ENCODE measurements around the gene ZBTB24. TPM values are rescaled to one million over a fixed set of nuclear protein-coding genes. Genes with fewer than 3 reads are reported as not detected.

Gene ZBTB24
- total and polyA plus RNA-seq, 2 of the 13 experiments (the other 11 are each of a cell fraction or from before 2014, with no cell fraction given) = 1.5 to 6.2 TPM

GRCh38 chr6:109482905-109483734, at the start of gene ZBTB24 (continued):
- TF ChIP-seq ATF7-NPFF (CRISPR knock-in tag; IDR thresholded peaks at IDR 0.05; ENCODE audit: low read depth) (peak; percentile 62; the same call in 1 of the 2 replicates), HOXA9 (CRISPR knock-in tag; IDR thresholded peaks at IDR 0.05; ENCODE audit: borderline replicate concordance) (peak; percentile 43; the same call in 1 of the 2 replicates), MZF1 (CRISPR knock-in tag; IDR thresholded peaks at IDR 0.05; ENCODE audit: borderline replicate concordance) (no peak)

DNA sequence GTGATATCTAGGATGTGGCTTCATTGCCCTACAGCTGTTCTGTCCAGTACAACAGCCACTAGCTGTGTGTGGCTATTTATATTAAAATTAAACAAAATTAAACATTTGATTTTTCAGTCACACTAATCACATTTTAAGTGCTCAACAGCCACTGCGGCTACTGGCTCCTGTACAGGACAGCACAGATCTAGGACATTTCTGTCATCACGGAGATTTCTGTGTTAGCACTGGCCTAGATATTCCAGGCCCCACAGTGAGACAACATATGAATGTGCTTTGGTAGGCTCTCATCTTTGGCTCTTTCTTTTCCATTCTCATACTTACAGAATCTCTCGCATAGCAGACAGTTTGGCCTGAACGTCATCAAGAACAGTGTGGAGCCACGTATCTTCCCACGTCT, 48.4 kb upstream of the ZBTB24 start:
- no TSS peak for BruUV-seq (replicated peaks)
- intact Hi-C loops (cut with micrococcal nuclease; ENCODE audit: unreplicated experiment) (no loop called here), in situ Hi-C loops (cut with HindIII; ENCODE audit: extremely low pct_ligation_motif_present, low pct_unique_long_range_greater_than_20kb) (loop anchor here (25.0 kb wide), 1 partner anchor 856 kb away; no protein-coding TSS in a partner anchor)
- CTCF ChIA-PET (ENCODE audit: low intra/inter-chr PET ratio, low total read pairs) = no interaction called here
- Histone ChIP-seq H3K27ac (ENCODE audit: extremely low read length, insufficient read depth, low read length) (no peak overlapping the region), H3K9me3 (ENCODE audit: low read length) (no peaks in the 10 kb centered on the region), H4K20me1 (ENCODE audit: insufficient read depth, low read length) (no peaks in the 10 kb centered on the region; the same call in 1 of the 2 replicates), H3K9ac (ENCODE audit: insufficient read depth, low read depth, low read length) (no peak overlapping the region), H3K27me3 (ENCODE audit: control insufficient read depth in 1 of 2, insufficient read depth in 2 of 2, low read length in 2 of 2) (no peaks in the 10 kb centered on the region), H3K79me2 (ENCODE audit: insufficient read depth, low read length) (no peaks in the 10 kb centered on the region), H3K36me3 (replicated peaks in 1 of 2; ENCODE audit: control insufficient read depth in 1 of 2, insufficient read depth in 2 of 2, low read length in 2 of 2) (no peaks in the 10 kb centered on the region), H2AFZ (ENCODE audit: low read length) (no peak overlapping the region), H3K4me2 (ENCODE audit: low read depth, low read length) (no peak overlapping the region), H3K4me3 (replicated peaks in 1 of 3; ENCODE audit: insufficient read depth in 1 of 3, low read depth in 2 of 3, low read length in 3 of 3) (no peak overlapping the region), H3K4me1 (ENCODE audit: insufficient read depth, low read length) (no peaks in the 10 kb centered on the region)
- WGBS (ENCODE audit: low lambda C conversion rate) = 46% methylated on average over 6 of the region's 6 CpGs
- FAIRE-seq (no peak), ATAC-seq (no peak), DNase-seq (ENCODE audit: low spot score) (no peak)
- POLR2A ChIA-PET = no interaction called here
- TF ChIP-seq ZNF501 (CRISPR knock-in tag; IDR thresholded peaks at IDR 0.05) = no peak
- no peak for TF ChIP-seq ZNF253 (CRISPR knock-in tag; IDR thresholded peaks at IDR 0.05; ENCODE audit: borderline replicate concordance)
- TF ChIP-seq JUND (CRISPR knock-in tag; IDR thresholded peaks at IDR 0.05) = no peak
- TF ChIP-seq ZEB1 (IDR thresholded peaks at IDR 0.05; ENCODE audit: insufficient replicate concordance, low read depth) = no peak
- no peak for TF ChIP-seq SRSF1 (optimal IDR thresholded peaks at IDR 0.05; ENCODE audit: low read depth, low read length)
- TF ChIP-seq ZNF251 (CRISPR knock-in tag; IDR thresholded peaks at IDR 0.05) = no peak
- no peak for TF ChIP-seq ZNF580 (CRISPR knock-in tag; IDR thresholded peaks at IDR 0.05; ENCODE audit: borderline replicate concordance, low read depth)
- TF ChIP-seq ZNF547 (CRISPR knock-in tag; IDR thresholded peaks at IDR 0.05) = no peak
- TF ChIP-seq ZNF629 (CRISPR knock-in tag; conservative IDR thresholded peaks at IDR 0.05) = no peak
- TF ChIP-seq, protein P1, sequence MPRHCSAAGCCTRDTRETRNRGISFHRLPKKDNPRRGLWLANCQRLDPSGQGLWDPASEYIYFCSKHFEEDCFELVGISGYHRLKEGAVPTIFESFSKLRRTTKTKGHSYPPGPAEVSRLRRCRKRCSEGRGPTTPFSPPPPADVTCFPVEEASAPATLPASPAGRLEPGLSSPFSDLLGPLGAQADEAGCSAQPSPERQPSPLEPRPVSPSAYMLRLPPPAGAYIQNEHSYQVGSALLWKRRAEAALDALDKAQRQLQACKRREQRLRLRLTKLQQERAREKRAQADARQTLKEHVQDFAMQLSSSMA (CRISPR knock-in tag; IDR thresholded peaks at IDR 0.05) = no peak
- no peak for TF ChIP-seq ZFP36 (IDR thresholded peaks at IDR 0.05; ENCODE audit: borderline replicate concordance, low read depth, low read length, partially characterized antibody)
- TF ChIP-seq SSRP1 (CRISPR knock-in tag; IDR thresholded peaks at IDR 0.05) = no peak
- no peak for TF ChIP-seq GABPA (IDR thresholded peaks at IDR 0.05; ENCODE audit: low read depth, low read length)
- TF ChIP-seq GABPA (CRISPR knock-in tag; IDR thresholded peaks at IDR 0.05; ENCODE audit: low read depth) = no peak
- TF ChIP-seq, protein P2, sequence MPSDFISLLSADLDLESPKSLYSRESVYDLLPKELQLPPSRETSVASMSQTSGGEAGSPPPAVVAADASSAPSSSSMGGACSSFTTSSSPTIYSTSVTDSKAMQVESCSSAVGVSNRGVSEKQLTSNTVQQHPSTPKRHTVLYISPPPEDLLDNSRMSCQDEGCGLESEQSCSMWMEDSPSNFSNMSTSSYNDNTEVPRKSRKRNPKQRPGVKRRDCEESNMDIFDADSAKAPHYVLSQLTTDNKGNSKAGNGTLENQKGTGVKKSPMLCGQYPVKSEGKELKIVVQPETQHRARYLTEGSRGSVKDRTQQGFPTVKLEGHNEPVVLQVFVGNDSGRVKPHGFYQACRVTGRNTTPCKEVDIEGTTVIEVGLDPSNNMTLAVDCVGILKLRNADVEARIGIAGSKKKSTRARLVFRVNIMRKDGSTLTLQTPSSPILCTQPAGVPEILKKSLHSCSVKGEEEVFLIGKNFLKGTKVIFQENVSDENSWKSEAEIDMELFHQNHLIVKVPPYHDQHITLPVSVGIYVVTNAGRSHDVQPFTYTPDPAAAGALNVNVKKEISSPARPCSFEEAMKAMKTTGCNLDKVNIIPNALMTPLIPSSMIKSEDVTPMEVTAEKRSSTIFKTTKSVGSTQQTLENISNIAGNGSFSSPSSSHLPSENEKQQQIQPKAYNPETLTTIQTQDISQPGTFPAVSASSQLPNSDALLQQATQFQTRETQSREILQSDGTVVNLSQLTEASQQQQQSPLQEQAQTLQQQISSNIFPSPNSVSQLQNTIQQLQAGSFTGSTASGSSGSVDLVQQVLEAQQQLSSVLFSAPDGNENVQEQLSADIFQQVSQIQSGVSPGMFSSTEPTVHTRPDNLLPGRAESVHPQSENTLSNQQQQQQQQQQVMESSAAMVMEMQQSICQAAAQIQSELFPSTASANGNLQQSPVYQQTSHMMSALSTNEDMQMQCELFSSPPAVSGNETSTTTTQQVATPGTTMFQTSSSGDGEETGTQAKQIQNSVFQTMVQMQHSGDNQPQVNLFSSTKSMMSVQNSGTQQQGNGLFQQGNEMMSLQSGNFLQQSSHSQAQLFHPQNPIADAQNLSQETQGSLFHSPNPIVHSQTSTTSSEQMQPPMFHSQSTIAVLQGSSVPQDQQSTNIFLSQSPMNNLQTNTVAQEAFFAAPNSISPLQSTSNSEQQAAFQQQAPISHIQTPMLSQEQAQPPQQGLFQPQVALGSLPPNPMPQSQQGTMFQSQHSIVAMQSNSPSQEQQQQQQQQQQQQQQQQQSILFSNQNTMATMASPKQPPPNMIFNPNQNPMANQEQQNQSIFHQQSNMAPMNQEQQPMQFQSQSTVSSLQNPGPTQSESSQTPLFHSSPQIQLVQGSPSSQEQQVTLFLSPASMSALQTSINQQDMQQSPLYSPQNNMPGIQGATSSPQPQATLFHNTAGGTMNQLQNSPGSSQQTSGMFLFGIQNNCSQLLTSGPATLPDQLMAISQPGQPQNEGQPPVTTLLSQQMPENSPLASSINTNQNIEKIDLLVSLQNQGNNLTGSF (CRISPR knock-in tag; IDR thresholded peaks at IDR 0.05) = no peak
